NCI-H82 (cell line): ENCODE measurements around the gene KCNS1.

Experiments used
- DNase-seq: peaks from one replicate; lab custom pipeline; 2025; lab: John Stamatoyannopoulos, UW

Gene KCNS1, protein sequence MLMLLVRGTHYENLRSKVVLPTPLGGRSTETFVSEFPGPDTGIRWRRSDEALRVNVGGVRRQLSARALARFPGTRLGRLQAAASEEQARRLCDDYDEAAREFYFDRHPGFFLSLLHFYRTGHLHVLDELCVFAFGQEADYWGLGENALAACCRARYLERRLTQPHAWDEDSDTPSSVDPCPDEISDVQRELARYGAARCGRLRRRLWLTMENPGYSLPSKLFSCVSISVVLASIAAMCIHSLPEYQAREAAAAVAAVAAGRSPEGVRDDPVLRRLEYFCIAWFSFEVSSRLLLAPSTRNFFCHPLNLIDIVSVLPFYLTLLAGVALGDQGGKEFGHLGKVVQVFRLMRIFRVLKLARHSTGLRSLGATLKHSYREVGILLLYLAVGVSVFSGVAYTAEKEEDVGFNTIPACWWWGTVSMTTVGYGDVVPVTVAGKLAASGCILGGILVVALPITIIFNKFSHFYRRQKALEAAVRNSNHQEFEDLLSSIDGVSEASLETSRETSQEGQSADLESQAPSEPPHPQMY

DNA sequence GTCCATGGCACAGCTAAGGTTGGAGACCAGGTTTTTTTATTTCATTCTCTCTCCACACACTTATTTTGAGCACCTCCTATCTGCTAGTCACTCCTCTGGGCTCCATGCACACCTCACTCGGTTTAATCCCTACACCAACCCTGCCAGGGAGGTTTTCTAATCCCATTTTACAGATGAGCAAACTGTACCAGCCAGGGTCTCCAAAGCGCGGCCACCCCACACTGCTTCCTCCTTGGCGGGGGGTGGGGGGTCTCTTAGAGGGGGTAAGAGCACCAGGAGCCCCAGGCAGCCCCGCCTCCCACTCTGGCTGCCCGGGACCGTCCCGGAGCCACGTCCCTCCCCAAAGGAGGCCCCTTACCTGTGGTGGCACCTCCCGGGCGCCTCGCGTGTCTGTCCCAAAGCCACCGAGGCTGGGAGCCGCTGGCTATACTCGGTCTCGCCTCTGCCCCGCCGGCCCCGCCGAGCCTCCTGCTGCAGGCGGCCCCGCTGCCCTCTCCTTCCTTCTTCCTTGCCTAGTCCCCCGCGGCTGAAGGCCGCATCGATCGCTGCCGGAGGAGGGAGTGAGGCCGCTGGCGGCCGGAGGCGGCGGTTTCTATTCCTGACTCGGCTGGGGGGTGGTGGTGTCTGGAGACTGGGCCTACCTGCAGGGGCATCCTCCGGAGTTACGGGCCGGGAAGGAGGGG, at the start of gene KCNS1:
Gene KCNS1, minus strand, starts transcription at position 565 of the 683 bp plus-strand sequence. CDS start 1,891 bp downstream, outside the sequence.
- peak; percentile 28 for DNase-seq

DNA sequence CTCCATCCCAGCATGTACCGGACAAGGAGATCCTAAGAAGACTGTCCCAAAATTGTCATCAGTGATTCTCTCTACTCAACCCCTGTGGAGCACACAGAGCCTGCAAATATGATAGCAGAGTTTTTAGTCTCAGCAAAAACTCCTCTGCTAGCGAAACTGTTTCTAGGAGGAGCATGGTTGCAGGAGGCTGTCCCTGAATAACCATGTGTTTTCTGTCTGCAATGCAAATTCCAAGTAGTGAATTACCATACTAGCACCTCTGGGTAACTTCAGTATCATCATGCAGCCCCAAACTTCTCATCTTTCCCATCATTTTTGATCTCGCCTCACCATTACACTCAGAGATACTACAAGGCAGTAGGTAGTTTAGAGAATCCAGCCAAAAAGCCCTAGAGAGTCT, 48.1 kb upstream of the KCNS1 start:
- no peak for DNase-seq

DNA sequence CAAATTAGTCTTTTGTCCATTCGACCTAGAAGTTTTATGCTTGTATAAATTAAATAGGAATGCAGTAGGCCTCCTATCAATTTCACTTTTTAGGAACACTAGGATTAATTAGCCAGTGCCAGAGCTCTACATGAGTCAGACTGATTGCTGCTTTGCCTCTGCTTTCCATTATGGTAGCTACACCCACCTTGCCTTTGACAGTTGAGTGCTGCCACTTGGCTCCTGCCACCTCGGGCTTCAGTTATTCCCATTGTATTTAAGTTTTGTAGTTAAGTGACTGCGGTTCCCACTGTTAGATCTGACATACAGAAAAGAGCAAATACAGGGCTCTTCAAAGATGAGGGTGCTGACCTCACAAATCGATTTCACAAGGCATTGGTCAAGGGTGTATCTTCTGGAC, 39.9 kb upstream of the KCNS1 start:
- no peak for DNase-seq

DNA sequence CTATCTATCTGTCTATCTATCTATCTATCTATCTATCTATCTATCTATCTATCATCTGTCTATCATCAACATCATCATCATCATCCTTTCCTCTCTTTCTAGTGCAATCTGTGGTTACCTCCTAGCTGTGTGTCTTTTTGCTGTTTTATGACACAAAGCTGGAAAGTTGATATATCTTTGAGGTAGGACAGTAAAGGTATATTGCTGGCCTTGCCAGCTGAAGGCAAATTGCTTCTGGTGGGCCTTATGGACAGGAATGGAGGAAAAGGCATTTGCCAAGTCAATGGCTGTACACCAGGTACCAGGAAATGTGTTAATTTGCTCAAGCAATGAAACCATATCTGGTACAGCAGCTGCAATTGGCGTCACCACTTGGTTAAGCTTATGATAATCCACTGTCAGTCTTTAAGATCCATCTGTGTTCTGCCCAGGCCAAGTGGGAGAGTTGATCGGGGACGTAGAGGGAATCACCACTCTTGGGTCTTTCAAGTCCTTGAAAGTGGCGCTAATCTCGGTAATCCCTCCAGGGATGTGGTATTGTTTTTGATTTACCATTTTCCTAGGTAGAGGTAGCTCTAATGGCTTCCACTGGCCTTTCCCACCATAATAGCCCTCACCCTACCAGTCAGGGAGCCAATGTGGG, 38.9 kb upstream of the KCNS1 start:
- DNase-seq, result peak; percentile 98

DNA sequence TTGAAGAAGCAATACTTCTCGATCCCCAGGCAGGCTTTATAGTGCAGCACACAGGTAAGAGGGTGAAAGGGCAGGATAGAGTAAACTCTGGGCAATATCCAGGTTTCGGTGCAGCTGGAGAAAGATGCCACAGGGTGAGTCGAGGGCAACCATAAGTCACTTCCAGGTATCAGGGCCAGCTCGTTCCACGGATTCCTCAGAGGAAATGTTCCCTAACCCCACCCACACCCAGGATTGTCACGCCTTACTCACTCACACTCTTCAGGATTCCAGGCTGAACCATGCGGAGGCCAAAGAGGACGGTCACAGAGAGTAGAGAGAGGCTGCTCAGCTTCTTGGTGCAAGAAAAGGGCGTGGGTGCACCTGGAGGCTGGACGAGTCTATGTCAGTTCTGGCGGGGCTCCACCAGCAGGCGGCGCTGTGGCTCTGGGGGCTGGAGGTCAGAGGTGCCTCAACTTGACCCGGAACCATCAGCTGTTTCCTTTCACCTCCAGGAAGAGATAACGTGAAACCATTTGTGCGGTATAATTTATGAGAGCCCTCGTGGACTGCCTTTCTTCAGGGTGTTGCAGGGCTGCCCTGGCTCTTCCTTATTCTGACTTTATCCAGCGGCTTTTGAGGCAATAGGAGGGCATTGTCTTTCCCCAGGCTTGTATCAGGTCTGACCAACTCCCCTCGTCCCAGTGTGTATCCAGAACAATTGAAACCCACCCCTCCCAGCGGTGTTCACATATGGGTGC, 37.8 kb upstream of the KCNS1 start:
- peak; percentile 54 for DNase-seq

DNA sequence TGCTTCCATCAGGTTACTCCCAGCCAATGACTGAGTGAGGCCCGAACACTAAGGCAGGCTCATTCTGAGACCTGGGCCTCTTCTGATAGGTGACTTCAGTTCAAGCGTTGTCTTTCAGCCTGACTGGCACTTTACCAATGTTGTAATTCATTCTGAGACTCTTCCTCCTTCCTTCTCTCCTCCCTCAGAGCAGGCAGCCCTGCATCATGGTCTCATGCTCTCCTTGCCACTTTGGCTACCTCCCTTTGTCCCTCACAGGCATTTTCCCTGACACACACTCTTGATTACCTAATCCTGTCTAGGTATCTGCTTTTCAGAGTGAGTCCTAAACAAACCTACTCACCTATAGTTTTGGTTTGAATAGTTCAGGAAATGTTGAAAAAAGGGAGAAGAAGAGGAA, 36.0 kb upstream of the KCNS1 start:
- DNase-seq, result no peak

DNA sequence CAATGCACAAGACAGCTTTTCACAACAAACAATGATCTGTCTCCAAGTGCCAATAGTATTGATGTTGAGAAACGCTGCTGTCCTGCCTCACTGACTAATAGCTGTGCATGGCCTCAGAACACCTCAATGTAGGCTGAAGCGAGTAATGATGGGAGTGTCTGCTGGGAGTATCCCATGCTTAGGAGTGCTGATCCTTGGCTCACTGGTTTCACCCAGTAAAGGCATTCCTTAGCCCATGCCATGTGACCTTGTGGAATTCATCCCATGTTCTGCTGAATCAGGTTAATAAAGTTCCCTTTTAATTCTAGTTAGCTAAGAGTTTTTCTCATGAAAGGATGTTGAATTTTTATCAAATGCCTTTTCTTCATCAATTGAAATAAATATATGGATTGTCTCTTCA, 27.2 kb upstream of the KCNS1 start:
- DNase-seq, result no peak

DNA sequence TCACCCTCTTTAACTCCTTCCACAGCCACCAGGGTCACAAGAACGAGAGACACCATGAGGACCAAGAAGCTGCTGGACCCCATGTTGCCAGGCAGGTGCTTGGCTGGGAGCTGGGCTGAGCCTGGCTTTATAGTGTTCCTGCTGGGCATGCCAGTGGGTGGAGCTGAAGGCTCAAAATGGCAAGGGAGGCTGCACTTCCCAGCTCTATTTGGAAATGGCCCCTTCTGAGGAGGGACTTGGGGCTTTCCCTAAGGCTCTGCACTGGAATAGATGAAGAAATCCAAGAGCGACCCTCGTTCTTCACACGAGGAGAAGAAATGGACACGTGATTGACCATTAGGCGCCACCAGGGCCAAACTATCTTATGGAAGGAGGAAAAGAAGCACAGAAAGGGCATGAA, 23.4 kb upstream of the KCNS1 start, which contains the start of gene WFDC12:
Gene WFDC12, minus strand, starts transcription at position 101 of the 400 bp plus-strand sequence. Its CDS starts 18 bp downstream, at position 83.
- DNase-seq, result no peak

DNA sequence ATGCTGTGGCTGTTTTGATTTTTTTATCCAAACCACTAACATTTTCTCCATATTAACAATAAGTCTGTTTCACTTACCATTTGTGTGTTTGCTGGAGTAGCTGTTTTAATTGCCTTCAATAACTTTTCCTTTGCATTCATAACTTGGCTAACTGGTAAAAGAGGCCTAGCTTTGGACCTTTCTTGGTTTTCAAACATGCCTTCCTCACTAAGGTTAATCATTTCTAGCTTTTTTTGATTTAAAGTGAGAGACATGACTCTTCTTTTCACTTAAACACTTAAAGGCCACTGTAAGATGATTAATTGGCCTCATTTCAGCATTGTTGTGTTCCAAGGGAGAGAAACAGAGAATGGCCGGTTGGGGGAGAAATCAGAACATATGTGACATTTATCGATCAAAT, 20.5 kb upstream of the KCNS1 start:
- DNase-seq, result no peak

DNA sequence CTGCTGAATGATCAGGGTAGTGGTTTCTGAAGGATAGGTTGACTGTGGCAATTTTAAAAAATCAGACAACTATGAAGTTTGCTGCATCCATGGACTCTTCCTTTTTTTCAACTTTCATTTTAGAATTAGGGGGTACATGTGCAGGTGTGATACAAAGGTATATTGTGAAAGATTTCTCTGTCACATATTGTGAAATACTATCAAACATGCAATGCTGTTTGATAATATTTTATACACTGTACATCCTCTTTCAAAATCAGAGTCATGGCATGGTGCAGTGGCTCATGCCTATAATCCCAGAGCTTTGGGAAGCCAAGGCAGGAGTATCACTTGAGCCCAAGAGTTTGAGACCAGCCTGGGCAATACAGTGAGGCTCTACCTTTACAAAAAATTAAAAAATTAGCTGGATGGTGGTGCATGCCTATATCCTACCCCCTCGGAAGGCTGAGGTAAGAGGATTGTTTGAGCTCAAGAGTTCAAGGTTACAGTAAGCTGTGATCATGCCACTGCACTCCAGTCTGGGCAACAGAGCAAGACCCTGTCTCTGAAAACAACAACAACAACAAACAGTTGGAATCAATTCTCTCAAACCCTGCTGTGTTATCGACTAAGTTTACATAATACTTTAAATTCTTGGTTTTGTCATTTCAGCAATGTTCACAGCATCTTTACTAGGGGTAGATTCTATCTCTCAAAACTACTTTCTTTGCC, 18.8 kb upstream of the KCNS1 start:
- no peak for DNase-seq

DNA sequence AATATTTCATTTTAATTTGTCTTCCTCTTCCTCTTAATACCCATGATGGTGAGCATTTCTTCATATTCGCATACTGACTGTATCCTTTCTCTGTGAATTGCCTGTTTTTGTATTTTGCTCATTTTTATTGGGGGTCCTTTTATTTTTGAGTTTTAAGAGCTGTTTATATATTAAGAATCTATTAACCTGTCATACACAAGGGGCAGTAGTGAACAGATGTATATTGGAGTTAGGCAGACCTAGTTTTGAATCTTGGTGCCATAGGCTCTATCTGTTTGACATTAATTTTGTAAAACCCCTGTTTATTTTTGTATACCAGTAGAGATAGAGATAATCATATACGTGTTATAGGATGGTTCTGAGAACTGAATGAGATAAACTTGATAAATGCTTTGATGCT, 17.1 kb upstream of the KCNS1 start:
- no peak for DNase-seq

DNA sequence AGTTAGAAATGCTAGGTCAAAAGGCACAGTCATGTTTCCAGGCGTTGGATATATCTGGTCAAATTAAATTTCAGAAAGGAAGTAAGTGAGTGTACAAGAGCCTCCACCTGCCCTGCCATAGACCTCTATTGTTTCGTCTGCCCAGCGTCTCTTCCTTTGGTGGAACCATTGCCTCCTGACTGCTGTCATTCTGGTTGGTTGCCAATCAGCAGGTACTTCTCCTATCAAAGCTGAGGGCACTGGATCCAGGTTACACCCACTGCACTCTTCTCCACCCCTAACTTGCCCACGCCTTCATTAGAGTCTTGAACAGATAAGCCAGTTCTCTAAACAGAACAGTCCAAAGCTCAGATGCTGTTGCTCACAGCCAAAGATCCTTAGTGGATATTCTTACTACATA, 16.7 kb upstream of the KCNS1 start:
- peak; percentile 29 for DNase-seq

DNA sequence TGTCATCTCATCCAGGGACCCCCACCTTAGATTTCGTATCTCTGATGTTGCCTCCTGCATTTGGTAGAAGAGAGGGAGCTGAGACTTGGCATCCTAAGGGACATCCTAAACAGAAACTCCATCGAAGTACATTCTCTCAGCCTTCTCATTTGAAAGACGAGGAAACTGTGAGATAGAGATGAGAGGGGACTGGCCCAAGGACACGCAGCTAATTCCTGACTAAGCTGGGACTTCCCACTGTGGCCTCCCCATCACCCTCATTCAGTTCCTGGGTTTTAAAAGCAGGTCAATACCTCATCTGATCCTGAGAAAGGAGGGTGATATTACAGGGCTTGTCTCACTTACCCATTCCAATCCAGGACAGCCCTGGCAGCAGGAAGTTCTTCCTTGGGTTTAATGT, 14.9 kb upstream of the KCNS1 start:
- DNase-seq, result no peak

DNA sequence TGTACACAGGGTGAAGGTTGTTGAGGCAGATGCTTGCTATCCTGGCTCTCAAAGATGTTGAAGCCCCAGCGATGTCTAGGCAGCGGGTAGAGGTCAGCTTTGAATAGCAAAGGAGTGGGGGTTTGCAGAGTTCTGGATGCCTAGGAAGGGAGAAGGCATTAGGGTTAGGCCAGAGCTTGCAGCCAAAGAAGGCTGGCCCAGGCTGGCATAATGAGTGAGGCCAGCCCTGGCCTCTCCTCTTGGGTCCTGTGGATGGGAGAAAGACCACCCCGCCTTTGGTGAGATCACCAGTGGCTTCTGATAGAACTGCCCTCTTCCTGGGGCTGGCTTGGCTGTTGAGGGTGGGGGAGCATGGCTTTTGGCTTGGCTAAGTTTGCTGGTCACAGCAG, 14.5 kb upstream of the KCNS1 start:
- no peak for DNase-seq

DNA sequence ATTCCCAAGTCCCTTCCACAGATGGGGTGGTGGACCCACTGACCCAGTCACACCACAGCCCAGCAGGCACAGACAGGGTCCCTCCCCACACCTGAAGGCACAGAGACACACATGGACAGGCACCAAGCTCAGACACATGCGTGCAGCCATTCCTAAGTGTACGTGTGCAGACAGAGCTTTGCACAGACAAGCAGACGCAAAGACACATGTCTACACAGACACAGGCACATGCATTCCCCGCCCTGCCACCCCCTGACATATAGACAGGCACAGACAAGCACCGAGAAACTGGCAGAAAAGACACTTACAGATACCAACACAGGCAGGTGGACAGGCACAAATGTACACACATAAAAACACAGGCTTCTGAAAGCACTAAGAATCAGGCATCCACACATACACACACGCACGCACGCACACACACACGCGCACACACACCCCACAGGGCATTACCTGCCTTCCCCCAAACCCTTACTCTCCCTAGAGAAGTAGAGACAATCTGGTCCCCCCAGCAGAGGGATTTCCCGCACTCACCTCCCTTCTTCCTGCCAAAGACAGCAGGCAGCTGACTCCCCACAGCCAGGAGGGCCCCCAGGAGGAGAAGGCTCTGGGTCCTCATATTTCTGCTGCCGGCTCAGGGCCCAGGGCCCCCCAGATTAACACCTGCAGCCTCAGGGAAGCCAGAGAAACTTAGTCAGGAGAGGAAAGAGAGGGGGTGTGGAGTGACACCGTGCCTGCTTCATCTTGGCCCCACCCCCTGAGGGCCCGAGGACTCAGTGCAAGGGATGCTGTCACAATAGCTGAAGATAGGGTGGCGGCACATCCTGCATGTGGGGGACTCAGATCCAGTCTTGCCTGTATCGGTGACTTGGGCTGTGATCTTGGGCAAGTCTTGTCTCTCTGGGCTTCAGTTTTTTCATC, 13.8 kb upstream of the KCNS1 start, which contains the start of gene WFDC5:
Gene WFDC5, minus strand, starts transcription at position 710 of the 921 bp plus-strand sequence. Its CDS starts 91 bp downstream, at position 619.
- no peak for DNase-seq

DNA sequence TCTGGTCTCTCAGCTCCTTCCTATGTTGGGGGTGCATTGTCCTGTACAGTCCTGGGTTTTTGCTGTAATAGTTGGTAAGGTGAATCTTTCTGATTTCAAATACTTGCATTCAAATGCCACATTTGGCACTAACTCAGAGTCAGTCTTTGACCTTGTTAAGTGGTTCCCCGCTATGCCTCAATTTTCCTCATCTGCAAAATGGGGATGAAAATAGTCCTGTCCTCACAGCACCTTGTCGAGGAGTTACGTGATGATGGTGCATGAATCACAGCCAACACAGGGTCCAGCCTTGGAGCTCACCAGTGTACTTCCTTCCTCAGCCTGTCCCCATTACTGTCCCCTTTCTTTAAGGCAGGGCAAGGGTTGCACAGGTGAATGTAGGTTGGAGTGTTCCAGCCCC, 12.9 kb upstream of the KCNS1 start:
- DNase-seq, result no peak

DNA sequence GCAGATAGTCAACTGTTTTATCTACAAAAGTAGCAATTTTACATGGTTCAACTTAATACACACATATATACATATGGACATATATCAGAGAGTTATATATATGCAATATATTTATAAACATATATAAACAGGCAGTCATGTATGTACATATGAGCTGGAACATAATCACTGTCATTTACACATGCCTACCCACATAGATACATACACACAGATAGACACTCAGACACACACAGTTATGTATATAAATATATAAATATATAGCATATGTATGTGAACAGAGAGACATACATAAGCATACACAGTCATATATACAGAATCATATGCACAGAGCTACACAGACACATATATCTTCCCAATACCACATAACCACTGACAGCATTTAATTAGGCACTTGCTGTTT, 11.8 kb upstream of the KCNS1 start:
- no peak for DNase-seq

DNA sequence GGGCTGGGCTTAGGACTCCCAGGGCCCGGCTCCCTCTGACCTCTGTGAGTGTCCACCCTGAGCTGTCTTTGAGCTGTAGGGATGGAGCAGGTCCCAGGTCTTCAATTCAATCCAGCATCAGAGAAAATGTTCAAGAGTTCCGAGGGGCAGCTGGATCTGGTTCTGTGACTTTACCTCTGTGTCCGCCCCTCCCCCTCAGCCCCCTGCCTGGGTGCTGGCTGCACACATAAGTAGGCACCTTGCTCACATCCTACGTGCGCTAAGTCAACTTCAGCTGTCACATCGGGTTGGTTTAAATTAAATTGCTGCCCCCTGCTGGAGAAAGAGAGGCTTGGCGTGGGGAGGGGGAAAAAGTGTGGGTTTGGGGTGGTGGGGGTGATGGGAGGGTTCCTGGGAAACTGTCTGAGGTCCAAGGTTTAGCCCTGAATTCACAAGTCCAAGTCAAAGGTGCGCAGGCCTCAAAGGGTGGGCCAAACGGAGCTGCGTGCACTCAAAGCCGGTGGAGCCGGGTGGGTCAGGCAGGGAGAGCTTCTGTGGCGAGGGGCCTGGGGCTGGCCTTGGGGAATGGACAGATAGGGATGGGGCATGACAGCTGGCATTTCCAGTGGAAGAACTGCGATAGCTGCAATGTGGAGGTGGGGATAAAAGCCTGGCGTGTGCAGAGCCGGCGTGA, 11.0 kb upstream of the KCNS1 start:
- DNase-seq, result peak; percentile 56

DNA sequence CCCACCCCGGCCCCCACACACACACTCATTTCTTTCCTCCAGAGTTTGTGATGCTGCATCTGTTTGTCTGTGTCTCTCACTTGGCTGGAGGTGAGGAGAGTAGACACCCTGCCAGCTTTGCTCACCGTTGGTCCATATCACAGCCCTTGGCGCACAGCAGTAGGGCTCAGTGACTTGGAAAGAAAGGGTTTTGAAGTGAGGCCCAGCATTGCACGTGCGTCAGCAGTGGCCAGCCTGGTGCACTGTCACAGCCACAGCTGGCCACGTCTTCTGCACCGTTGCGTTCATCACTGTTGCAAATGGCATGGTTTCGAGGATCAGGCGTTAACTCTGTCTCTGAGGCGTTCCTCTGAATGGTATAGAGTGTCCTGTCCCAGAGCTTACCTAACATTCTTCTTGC, 10.4 kb upstream of the KCNS1 start:
- DNase-seq, result no peak

DNA sequence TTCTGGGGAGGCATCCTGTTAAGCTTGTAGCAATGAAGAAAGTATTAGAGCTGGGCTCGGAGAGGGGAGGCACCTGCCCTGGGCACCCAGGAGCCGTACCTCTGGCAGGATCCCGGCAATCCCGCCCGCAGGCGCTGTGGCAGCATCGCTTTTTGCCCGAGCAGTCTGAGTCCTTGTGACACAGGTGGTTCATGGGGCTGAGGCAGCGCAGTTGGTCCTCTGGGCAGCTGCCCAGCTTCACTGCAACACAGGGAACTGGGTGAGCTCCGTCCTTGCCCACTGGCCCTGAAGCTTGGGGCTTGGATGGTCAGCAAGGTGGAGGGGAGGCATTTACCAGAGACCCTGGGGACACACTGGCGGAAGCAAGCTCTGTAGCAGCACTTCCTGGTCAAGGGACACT, 9.4 kb upstream of the KCNS1 start:
- DNase-seq, result no peak
